ENCODE data around the gene AMPD3.
A peak's percentile ranks its signal among the peaks of the same experiment; 100 is the strongest.

The AMPD3 gene

GRCh38 chr11:10443721-10444235, 11.3 kb upstream of the AMPD3 start:
- no peak for DNase-seq (ENCODE audit: low read depth)
- TF ChIP-seq CTCF (IDR thresholded peaks at IDR 0.05; ENCODE audit: insufficient read depth, low read depth, low read length, missing control alignments): no peak
- no peak overlapping the region for H3K4me3 ChIP-seq (ENCODE audit: low read depth, low read length)

- TF ChIP-seq CTCF (IDR thresholded peaks at IDR 0.05; ENCODE audit: insufficient read depth, low read depth, low read length, missing control alignments): no peak
- DNase-seq (ENCODE audit: low read depth): no peak
- H3K4me3 ChIP-seq (ENCODE audit: low read depth, low read length): no peak overlapping the region
These were observed 10.2 kb upstream of the AMPD3 start for GRCh38 chr11:10444725-10445315.

GRCh38 chr11:10447445-10447844, 7.6 kb upstream of the AMPD3 start:
- H3K4me3 ChIP-seq (ENCODE audit: low read depth, low read length): no peak overlapping the region
- no peak for TF ChIP-seq CTCF (IDR thresholded peaks at IDR 0.05; ENCODE audit: insufficient read depth, low read depth, low read length, missing control alignments)
- no peak for DNase-seq (ENCODE audit: low read depth)

- DNase-seq (ENCODE audit: low read depth): peak; percentile 43
- TF ChIP-seq CTCF (IDR thresholded peaks at IDR 0.05; ENCODE audit: insufficient read depth, low read depth, low read length, missing control alignments): peak; percentile 41
- peak overlapping the region; percentile 34 for H3K4me3 ChIP-seq (ENCODE audit: low read depth, low read length)
These were observed 4.3 kb upstream of the AMPD3 start for GRCh38 chr11:10450462-10451425.

GRCh38 chr11:10451426-10452116, 3.5 kb upstream of the AMPD3 start:
- no peak overlapping the region for H3K4me3 ChIP-seq (ENCODE audit: low read depth, low read length)
- peak; percentile 27 for DNase-seq (ENCODE audit: low read depth)
- TF ChIP-seq CTCF (IDR thresholded peaks at IDR 0.05; ENCODE audit: insufficient read depth, low read depth, low read length, missing control alignments): no peak

- H3K4me3 ChIP-seq (ENCODE audit: low read depth, low read length): no peak overlapping the region
- no peak for TF ChIP-seq CTCF (IDR thresholded peaks at IDR 0.05; ENCODE audit: insufficient read depth, low read depth, low read length, missing control alignments)
- no peak for DNase-seq (ENCODE audit: low read depth)
These were observed 2.8 kb upstream of the AMPD3 start for GRCh38 chr11:10452211-10452767.
